HS-5 (cell line): Measurements from ENCODE around the gene GTPBP8.
"Not testable (repeated sequence)": the region's sequence is repeated elsewhere in the genome, so short reads cannot be mapped to it uniquely, and the experiment has no call there.

Experiments
- DNase-seq: peaks from one replicate; pipeline ENCODE4 v3.0.0-alpha.2; 2012; ENCODE audit warnings: low read depth

Gene GTPBP8

GRCh38 chr3:113000691-113001090, 9.9 kb downstream of the GTPBP8 start:
- DNase-seq, result no peak

GRCh38 chr3:113002037-113002436, 11.3 kb downstream of the GTPBP8 start:
- DNase-seq, result no peak

- DNase-seq, result no peak
Observed at GRCh38 chr3:113002679-113003078, 11.9 kb downstream of the GTPBP8 start.

- DNase-seq, result no peak
Observed at GRCh38 chr3:113005611-113006010, 14.8 kb downstream of the GTPBP8 start.

GRCh38 chr3:113006359-113007056, 15.7 kb downstream of the GTPBP8 start:
- no peak for DNase-seq

- no peak for DNase-seq
Observed at GRCh38 chr3:113008117-113008516, 17.3 kb downstream of the GTPBP8 start.

GRCh38 chr3:113013593-113013992, 22.8 kb downstream of the GTPBP8 start:
- DNase-seq, result no peak

- peak; percentile 16 for DNase-seq
Observed at GRCh38 chr3:113018536-113019181, 27.9 kb downstream of the GTPBP8 start.

GRCh38 chr3:113019182-113020137, 28.7 kb downstream of the GTPBP8 start:
- DNase-seq, result peak; percentile 61

GRCh38 chr3:113021471-113021870, 30.7 kb downstream of the GTPBP8 start:
- no peak for DNase-seq

GRCh38 chr3:113034011-113034410, 43.2 kb downstream of the GTPBP8 start:
- no peak for DNase-seq

- DNase-seq, result peak; percentile 30
Observed at GRCh38 chr3:113035387-113035982, 44.7 kb downstream of the GTPBP8 start.

GRCh38 chr3:113038328-113038727, 47.5 kb downstream of the GTPBP8 start:
- DNase-seq, result no peak

- DNase-seq, result no peak
Observed at GRCh38 chr3:113039546-113039945, 48.8 kb downstream of the GTPBP8 start.

- no peak for DNase-seq
Observed at GRCh38 chr3:113040231-113040630, 49.4 kb downstream of the GTPBP8 start.

- DNase-seq, result no peak
Observed at GRCh38 chr3:113043686-113044085, 52.9 kb downstream of the GTPBP8 start.

- not testable (repeated sequence) for DNase-seq
Observed at GRCh38 chr3:113046186-113046965, 55.6 kb downstream of the GTPBP8 start.

GRCh38 chr3:113051302-113051711, 60.5 kb downstream of the GTPBP8 start:
- DNase-seq, result peak; percentile 58
